GM19467 (cell line): ENCODE results near the gene GPR183.
A peak's percentile ranks its signal among the peaks of the same experiment; 100 is the strongest.

Source experiments
- ATAC-seq: cut with Tn5 transposase; IDR thresholded peaks from one replicate; pipeline ENCODE4 v1.9.1; 2021; ENCODE audit warnings: mild to moderate bottlenecking, moderate library complexity; ENCODE audit not compliant: unreplicated experiment

GPR183 gene, protein sequence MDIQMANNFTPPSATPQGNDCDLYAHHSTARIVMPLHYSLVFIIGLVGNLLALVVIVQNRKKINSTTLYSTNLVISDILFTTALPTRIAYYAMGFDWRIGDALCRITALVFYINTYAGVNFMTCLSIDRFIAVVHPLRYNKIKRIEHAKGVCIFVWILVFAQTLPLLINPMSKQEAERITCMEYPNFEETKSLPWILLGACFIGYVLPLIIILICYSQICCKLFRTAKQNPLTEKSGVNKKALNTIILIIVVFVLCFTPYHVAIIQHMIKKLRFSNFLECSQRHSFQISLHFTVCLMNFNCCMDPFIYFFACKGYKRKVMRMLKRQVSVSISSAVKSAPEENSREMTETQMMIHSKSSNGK

DNA sequence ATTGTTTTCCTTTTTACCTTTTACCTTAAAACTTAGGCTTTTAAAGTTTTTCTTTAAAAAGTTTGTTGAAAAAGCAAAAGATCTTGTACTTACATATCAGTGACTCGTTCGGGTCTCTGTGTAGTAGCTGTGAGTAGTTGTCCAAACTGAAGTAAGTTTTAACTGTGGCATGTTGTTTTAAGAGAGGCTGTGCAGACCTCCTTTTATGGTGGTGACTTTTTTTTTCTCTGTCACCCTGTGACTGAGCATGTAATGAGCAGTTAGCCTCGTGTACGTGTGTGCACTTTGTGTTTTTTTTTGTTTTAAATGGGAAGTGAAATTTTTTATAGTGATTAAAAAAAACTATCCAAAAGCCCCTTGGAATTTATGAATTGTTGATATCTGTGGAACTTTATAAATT lies at the start of gene GPR183:
Gene GPR183, minus strand, starts transcription at position 153 of the 400 bp plus-strand sequence. CDS start 11,254 bp downstream, outside the sequence.
- peak; percentile 61 for ATAC-seq

- ATAC-seq, result peak; percentile 52
Measured at GRCh38 chr13:99356262-99357091, 49.3 kb upstream of the GPR183 start.

- ATAC-seq, result no peak
Measured at GRCh38 chr13:99356012-99356261, 48.7 kb upstream of the GPR183 start.

DNA sequence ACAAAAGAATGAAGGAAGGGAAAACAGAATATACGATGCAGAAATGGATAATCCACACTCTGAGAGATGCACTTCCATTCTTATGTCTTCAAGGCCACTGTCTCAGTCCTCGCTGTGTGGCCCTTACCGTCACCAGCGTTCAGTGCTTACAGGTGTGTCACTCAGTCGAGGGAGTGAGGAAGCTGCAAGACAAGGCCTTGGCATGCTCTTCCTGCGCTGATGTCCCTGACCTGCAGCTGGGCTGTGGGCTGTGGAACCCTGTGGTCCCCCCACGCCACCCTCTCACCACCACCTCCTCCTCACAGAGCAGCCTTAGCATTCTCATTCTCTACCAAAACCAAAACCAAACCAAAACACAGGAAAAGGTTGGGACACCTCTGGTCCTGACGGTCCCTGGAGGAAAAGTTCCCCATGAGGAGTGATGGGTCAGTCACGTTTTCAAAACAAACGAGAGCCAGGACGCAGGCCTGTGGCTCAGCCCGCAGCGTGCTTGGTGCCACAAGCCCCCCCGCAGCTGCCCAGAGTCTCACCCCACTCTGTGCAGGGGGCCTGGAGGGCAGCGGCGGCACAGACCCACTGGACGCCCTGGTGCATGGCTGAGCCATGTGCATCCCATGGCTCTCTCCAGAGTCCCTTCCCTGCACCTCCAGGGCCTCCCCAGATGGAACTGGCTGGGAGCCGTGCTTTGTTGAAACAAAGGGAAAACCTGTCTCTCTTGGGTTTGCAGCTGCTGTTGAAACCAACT lies 48.2 kb upstream of the GPR183 start:
- no peak for ATAC-seq

- no peak for ATAC-seq
Measured at GRCh38 chr13:99354371-99354951, 47.3 kb upstream of the GPR183 start.

GRCh38 chr13:99353836-99354235 lies 46.6 kb upstream of the GPR183 start:
- ATAC-seq, result no peak

- ATAC-seq, result no peak
Measured at GRCh38 chr13:99353246-99353600, 46.0 kb upstream of the GPR183 start.

GRCh38 chr13:99352351-99353245 lies 45.4 kb upstream of the GPR183 start:
- ATAC-seq, result no peak

DNA sequence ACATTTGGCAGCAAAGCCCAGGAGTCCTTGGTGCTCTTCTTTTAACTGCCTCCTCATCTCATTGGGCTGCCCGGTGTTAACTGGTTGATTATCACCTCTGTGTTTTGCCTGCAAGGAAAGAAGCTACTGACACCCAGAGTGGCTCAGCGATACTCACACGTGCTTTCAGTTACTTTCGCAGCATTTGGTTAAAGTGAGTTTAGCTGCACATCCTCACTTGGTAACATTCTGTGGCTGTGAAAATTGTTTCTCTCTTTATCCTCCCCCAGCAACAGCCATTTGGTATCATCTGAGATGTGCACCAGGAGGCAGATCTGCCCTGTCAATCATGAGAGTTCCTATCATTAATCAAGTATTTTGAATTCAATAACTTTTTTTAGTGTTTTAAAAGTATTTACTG lies 44.6 kb upstream of the GPR183 start:
- ATAC-seq, result no peak

- no peak for ATAC-seq
Measured at GRCh38 chr13:99350191-99350590, 43.0 kb upstream of the GPR183 start.

- ATAC-seq, result peak; percentile 54
Measured at GRCh38 chr13:99347911-99348451, 40.8 kb upstream of the GPR183 start.

GRCh38 chr13:99347335-99347878 lies 40.2 kb upstream of the GPR183 start:
- peak; percentile 4 for ATAC-seq

- ATAC-seq, result no peak
Measured at GRCh38 chr13:99346335-99347042, 39.3 kb upstream of the GPR183 start.

- ATAC-seq, result no peak
Measured at GRCh38 chr13:99345345-99345744, 38.1 kb upstream of the GPR183 start.

- ATAC-seq, result no peak
Measured at GRCh38 chr13:99344610-99345208, 37.5 kb upstream of the GPR183 start.

GRCh38 chr13:99342723-99343315 lies 35.6 kb upstream of the GPR183 start:
- ATAC-seq, result no peak

GRCh38 chr13:99341969-99342722 lies 34.9 kb upstream of the GPR183 start:
- no peak for ATAC-seq

- no peak for ATAC-seq
Measured at GRCh38 chr13:99340638-99341037, 33.4 kb upstream of the GPR183 start.
